Measurements from ENCODE around the gene DNAH17. TPM values are rescaled to one million over a fixed set of nuclear protein-coding genes. Genes with fewer than 3 reads are reported as not detected.

The DNAH17 gene
- total and polyA plus RNA-seq, 2 of the 8 experiments (the other 6 are each of a cell fraction or from before 2014, with no cell fraction given) = 0.14 to 0.67 TPM

DNA sequence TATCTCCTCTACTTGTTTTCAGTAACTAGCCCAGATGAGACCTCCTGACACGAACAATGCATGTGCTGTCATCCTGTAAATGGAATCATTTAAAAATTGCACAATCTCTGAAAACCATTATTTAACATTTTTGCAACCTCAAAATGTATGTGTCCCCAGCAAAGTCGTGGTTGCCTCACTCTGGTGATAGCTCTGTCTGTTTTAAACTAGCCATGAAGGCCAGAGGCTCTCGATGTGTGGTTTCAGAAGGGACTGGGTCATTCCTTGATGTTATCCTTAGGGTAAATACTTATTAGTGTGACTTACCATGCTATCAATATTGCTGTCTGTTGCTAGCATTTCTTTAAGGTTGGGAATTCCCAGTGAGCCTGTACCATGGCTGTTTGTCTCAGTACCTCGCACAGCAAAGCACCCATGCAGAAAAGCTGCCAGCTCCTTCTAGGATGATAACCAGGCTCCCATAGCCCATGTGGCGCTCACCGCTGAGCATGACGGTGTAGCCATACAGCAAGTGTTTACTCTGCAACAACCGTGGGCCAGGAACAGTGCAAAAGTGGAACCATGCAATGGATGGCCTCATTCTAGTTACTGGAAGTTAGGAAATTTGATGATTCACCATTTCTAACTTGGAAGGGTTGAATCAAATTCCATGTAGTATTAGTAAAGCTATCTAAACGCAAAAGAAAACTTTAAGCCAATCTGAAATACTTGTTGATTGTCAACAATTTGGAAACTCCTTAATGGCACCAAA, 201.6 kb downstream of the DNAH17 start:
- H3K4me1 ChIP-seq (replicated peaks in 1 of 4; ENCODE audit: control insufficient read depth in 3 of 4, insufficient read depth in 4 of 4, low read length in 3 of 4) = peaks cover 23 to 37% (median 28%) of the 10 kb centered on the region in 4 experiments
- no peaks in the 10 kb centered on the region for H3K36me3 ChIP-seq (ENCODE audit: control insufficient read depth in 2 of 4, insufficient read depth in 4 of 4, low read length in 3 of 4)
- H3K27ac ChIP-seq (ENCODE audit: low read depth, low read length) = peak overlapping the region; percentile 95
- peaks cover 7% of the 10 kb centered on the region; the same call in 1 of the 2 replicates for H3K23me2 ChIP-seq (ENCODE audit: low read depth, low read length)
- H3K4me3 ChIP-seq (ENCODE audit: extremely low read depth in 1 of 4, insufficient read depth in 2 of 4, low read depth in 3 of 4, low read length in 4 of 4) = peak overlapping the region in 3 of 4 experiments; percentile 8 to 36 (median 26); a peak in 3 of 8 replicates
- FAIRE-seq = no peak
- no peaks in the 10 kb centered on the region for H3K27me3 ChIP-seq (replicated peaks in 1 of 4; ENCODE audit: control insufficient read depth in 3 of 4, extremely low read depth in 1 of 4, insufficient read depth in 3 of 4, low read length in 3 of 4)
- peak overlapping the region in 3 of 4 experiments; percentile 44 to 58 (median 57); a peak in 4 of 7 replicates for H3K9ac ChIP-seq (replicated peaks in 1 of 4; ENCODE audit: extremely low read depth in 1 of 4, low read depth in 3 of 4, low read length in 3 of 4)
- H4K20me1 ChIP-seq (replicated peaks in 1 of 2; ENCODE audit: control insufficient read depth in 1 of 2, insufficient read depth in 2 of 2, low read length in 2 of 2) = peaks cover 0 to 9% of the 10 kb centered on the region in 2 experiments
- DNase-seq (ENCODE audit: low read depth in 1 of 2, low spot score in 2 of 2) = no peak
- peak overlapping the region; percentile 29 for H3K4ac ChIP-seq (replicated peaks; ENCODE audit: insufficient read length, low read depth, low read length)
- WGBS, 2 experiments (ENCODE audit: extremely low coverage in 1 of 2, insufficient coverage in 1 of 2, insufficient read length in 1 of 2, insufficient replicate concordance in 2 of 2, low coverage in 1 of 2, low lambda C conversion rate in 2 of 2, missing lambda C conversion rate in 1 of 2) = 81% methylated on average over 9 of the region's 9 CpGs; no CpG with 5 or more reads in 1 of the 2 experiments
- H3K14ac ChIP-seq (ENCODE audit: insufficient read length) = no peak overlapping the region
- peak overlapping the region; percentile 92 for H2BK12ac ChIP-seq (ENCODE audit: low read depth, low read length)
- H3K23ac ChIP-seq (ENCODE audit: insufficient read length) = no peak overlapping the region
- H4K8ac ChIP-seq (ENCODE audit: extremely low read depth, insufficient read depth, low read length) = peak overlapping the region; percentile 72; the same call in 1 of the 2 replicates
- H3K56ac ChIP-seq (replicated peaks; ENCODE audit: insufficient read length, low read depth, low read length) = peak overlapping the region; percentile 23
- peak overlapping the region; percentile 37 for H2BK20ac ChIP-seq (ENCODE audit: low read length)
- peak overlapping the region; percentile 49; the same call in 1 of the 2 replicates for H3K18ac ChIP-seq (ENCODE audit: extremely low read depth, low read length)
- H2AK5ac ChIP-seq (ENCODE audit: low read depth, low read length) = peak overlapping the region; percentile 67
- peak overlapping the region; percentile 85 for H2BK15ac ChIP-seq (ENCODE audit: low read length)
- peak overlapping the region; percentile 65 for H4K5ac ChIP-seq (ENCODE audit: insufficient read length, low read depth, low read length)
- H3K9me3 ChIP-seq (ENCODE audit: insufficient read depth in 2 of 2, low read depth in 1 of 2, low read length in 1 of 2) = no peaks in the 10 kb centered on the region
- peak overlapping the region; percentile 2 for H4K91ac ChIP-seq (replicated peaks; ENCODE audit: insufficient read length, low read length)
- H2BK120ac ChIP-seq (replicated peaks; ENCODE audit: low read depth, low read length) = peak overlapping the region; percentile 94
- peaks cover 3% of the 10 kb centered on the region; the same call in 1 of the 2 replicates for H3K79me1 ChIP-seq (ENCODE audit: low read depth, low read length)
- no peak overlapping the region for H2AFZ ChIP-seq (ENCODE audit: low read length)
- H3K79me2 ChIP-seq (ENCODE audit: control insufficient read depth in 1 of 2, insufficient read depth in 2 of 2, low read length in 2 of 2) = peaks cover 17 to 20% of the 10 kb centered on the region in 2 experiments
- H3K4me2 ChIP-seq (ENCODE audit: insufficient read depth in 1 of 2, low read depth in 2 of 2, low read length in 2 of 2) = peak overlapping the region; percentile 51 to 71
- H2BK5ac ChIP-seq (ENCODE audit: low read depth, low read length) = peak overlapping the region; percentile 98
- ChIA-PET CTCF (ENCODE audit: partially characterized antibody) (interaction anchor here (0.8 to 20.5 kb wide), 5 partner anchors 16 to 125 kb away, joined by 3 to 257 read pairs (median 4); no protein-coding TSS in a partner anchor), POLR2A (ENCODE audit: partially characterized antibody) (interaction anchor here (0.7 to 1.4 kb wide), 3 partner anchors 9 to 26 kb away, joined by 3 to 6 read pairs (median 3); no protein-coding TSS in a partner anchor)
- TF ChIP-seq SIRT6 (IDR thresholded peaks at IDR 0.05; ENCODE audit: low read length) (no peak), JUN (IDR thresholded peaks at IDR 0.05; ENCODE audit: low read depth, low read length) (no peak), EZH2 (IDR thresholded peaks at IDR 0.05; ENCODE audit: low read depth, low read length, severe bottlenecking) (no peak), HDAC6 (IDR thresholded peaks at IDR 0.05; ENCODE audit: low read depth, low read length) (no peak), RAD21 (IDR thresholded peaks at IDR 0.05 in 1 of 2, conservative IDR thresholded peaks at IDR 0.05 in 1 of 2; ENCODE audit: low read depth in 2 of 2, low read length in 2 of 2) (no peak), POLR2A (IDR thresholded peaks at IDR 0.05; ENCODE audit: control extremely low read depth in 1 of 2, low read depth in 2 of 2, low read length in 2 of 2) (no peak), SIX5 (IDR thresholded peaks at IDR 0.05; ENCODE audit: low read depth, low read length) (no peak), CHD2 (IDR thresholded peaks at IDR 0.05; ENCODE audit: low read length) (no peak), MAFK (IDR thresholded peaks at IDR 0.05; ENCODE audit: low read depth, low read length) (no peak), RFX5 (IDR thresholded peaks at IDR 0.05; ENCODE audit: borderline replicate concordance, low read depth, low read length) (no peak)
- TF ChIP-seq, protein P1, sequence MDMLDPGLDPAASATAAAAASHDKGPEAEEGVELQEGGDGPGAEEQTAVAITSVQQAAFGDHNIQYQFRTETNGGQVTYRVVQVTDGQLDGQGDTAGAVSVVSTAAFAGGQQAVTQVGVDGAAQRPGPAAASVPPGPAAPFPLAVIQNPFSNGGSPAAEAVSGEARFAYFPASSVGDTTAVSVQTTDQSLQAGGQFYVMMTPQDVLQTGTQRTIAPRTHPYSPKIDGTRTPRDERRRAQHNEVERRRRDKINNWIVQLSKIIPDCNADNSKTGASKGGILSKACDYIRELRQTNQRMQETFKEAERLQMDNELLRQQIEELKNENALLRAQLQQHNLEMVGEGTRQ (IDR thresholded peaks at IDR 0.05; ENCODE audit: low read length) = no peak
